Measurements from ENCODE around the gene KIR3DL2.
"Not testable (repeated sequence)": the region's sequence is repeated elsewhere in the genome, so short reads cannot be mapped to it uniquely, and the experiment has no call there.

KIR3DL2 gene

DNA sequence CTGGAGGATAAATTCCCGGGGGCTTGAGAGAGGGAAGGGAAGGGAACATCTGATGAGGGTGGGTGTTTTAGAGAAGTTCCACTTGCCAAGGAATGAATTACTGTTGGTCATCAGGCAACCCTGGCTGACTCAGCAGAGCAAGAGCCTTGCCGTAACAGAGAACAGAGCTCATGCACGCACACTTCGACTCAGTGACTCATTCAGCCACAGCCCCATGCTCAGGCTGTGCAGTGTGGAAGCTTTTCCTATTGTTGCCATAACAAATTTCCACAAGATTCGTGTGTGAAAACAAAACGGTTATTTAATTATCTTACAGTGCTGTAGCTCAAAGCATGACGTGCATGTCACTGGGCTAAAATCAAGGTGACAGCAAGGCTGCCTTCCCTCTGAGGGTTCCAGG, 9.2 kb downstream of the KIR3DL2 start:
- H3K27me3 ChIP-seq (ENCODE audit: insufficient read depth, low read depth): peaks cover 15% of the 10 kb centered on the region; the same call in 1 of the 2 replicates
- not testable (repeated sequence) for H3K4me3 ChIP-seq (IDR thresholded peaks at IDR 0.05; ENCODE audit: insufficient read depth, low read depth, low read length)

DNA sequence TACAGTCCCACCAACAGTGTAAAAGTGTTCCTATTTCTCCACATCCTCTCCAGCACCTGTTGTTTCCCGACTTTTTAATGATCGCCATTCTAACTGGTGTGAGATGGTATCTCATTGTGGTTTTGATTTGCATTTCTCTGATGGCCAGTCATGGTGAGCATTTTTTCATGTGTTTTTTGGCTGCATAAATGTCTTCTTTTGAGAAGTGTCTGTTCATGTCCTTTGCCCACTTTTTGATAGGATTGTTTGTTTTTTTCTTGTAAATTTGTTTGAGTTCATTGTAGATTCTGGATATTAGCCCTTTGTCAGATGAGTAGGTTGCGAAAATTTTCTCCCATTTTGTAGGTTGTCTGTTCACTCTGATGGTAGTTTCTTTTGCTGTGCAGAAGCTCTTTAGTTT, 13.2 kb downstream of the KIR3DL2 start:
- not testable (repeated sequence) for H3K27ac ChIP-seq; H3K4me1 ChIP-seq (ENCODE audit: low read depth, poor library complexity, severe bottlenecking); H3K4me3 ChIP-seq (IDR thresholded peaks at IDR 0.05; ENCODE audit: insufficient read depth, low read depth, low read length); H3K9ac ChIP-seq; H2AFZ ChIP-seq (ENCODE audit: low read depth); H3K27me3 ChIP-seq (ENCODE audit: insufficient read depth, low read depth); H4K20me1 ChIP-seq (ENCODE audit: insufficient read depth); H3K36me3 ChIP-seq (ENCODE audit: insufficient read depth); H3K79me2 ChIP-seq (ENCODE audit: insufficient read depth, low read depth); H3K4me2 ChIP-seq

More for the DNA sequence above, 9.2 kb downstream of the KIR3DL2 start:
- not testable (repeated sequence) for H3K27ac ChIP-seq; H3K4me2 ChIP-seq; H3K79me2 ChIP-seq (ENCODE audit: insufficient read depth, low read depth); H2AFZ ChIP-seq (ENCODE audit: low read depth); H3K4me1 ChIP-seq (ENCODE audit: low read depth, poor library complexity, severe bottlenecking); H4K20me1 ChIP-seq (ENCODE audit: insufficient read depth); H3K9ac ChIP-seq; H3K36me3 ChIP-seq (ENCODE audit: insufficient read depth)

DNA sequence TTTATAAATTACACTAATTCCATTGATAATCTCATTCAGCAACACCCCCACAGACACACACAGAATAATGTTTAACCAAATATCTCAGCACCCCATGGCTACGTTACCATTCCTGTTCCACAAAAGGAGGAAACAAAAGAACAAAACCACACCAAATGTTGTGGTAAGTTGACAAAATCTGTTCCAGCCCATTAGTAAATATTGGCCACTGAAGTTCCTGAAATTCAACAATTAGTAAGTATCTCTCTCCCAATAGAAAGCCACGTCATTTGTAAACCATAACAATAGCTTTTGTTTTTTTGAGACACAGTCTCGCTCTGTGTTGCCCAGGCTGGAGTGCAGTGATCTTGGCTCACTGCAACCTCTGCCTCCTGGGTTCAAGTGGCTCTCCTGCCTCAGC, 21.5 kb downstream of the KIR3DL2 start:
- Histone ChIP-seq H3K4me1 (ENCODE audit: low read depth, poor library complexity, severe bottlenecking) (no peaks in the 10 kb centered on the region), H4K20me1 (ENCODE audit: insufficient read depth) (no peaks in the 10 kb centered on the region), H3K27ac (no peak overlapping the region), H3K36me3 (ENCODE audit: insufficient read depth) (no peaks in the 10 kb centered on the region), H3K79me2 (ENCODE audit: insufficient read depth, low read depth) (no peaks in the 10 kb centered on the region), H3K4me3 (IDR thresholded peaks at IDR 0.05; ENCODE audit: insufficient read depth, low read depth, low read length) (no peak overlapping the region), H3K9ac (no peak overlapping the region), H2AFZ (ENCODE audit: low read depth) (no peak overlapping the region), H3K4me2 (no peak overlapping the region), H3K27me3 (ENCODE audit: insufficient read depth, low read depth) (peaks cover 7% of the 10 kb centered on the region; the same call in 1 of the 2 replicates)
- TF ChIP-seq, protein P1, sequence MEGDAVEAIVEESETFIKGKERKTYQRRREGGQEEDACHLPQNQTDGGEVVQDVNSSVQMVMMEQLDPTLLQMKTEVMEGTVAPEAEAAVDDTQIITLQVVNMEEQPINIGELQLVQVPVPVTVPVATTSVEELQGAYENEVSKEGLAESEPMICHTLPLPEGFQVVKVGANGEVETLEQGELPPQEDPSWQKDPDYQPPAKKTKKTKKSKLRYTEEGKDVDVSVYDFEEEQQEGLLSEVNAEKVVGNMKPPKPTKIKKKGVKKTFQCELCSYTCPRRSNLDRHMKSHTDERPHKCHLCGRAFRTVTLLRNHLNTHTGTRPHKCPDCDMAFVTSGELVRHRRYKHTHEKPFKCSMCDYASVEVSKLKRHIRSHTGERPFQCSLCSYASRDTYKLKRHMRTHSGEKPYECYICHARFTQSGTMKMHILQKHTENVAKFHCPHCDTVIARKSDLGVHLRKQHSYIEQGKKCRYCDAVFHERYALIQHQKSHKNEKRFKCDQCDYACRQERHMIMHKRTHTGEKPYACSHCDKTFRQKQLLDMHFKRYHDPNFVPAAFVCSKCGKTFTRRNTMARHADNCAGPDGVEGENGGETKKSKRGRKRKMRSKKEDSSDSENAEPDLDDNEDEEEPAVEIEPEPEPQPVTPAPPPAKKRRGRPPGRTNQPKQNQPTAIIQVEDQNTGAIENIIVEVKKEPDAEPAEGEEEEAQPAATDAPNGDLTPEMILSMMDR (conservative IDR thresholded peaks at IDR 0.05; ENCODE audit: low read depth, low read length): no peak

DNA sequence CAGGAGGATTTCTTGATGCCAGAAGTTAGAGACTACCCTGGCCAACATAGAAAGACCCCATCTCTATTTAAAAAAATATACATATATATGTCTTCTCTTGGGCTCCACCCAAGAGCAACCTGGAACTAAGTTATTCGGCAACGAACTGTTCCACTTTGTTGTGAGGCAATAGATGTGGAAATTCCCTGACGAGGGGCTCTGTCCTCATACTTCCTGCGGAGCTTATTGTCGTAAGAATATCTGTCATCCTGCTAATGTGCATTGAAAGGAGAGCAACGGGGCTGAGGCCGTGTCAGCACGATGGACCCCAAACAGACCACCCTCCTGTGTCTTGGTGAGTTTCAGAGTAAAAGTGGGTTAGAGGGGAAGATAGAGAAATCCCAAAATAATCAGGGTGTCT, 23.7 kb downstream of the KIR3DL2 start, which contains the start of gene FCAR:
TSS of gene FCAR (plus strand) at position 246 of the 400 bp plus-strand sequence. CDS start at position 301, 55 bp downstream.
- Histone ChIP-seq H2AFZ (ENCODE audit: low read depth) (no peak within 1 kb of the TSS), H3K4me1 (ENCODE audit: low read depth, poor library complexity, severe bottlenecking) (no peaks in the 10 kb centered on the region), H3K9ac (no peak within 1 kb of the TSS), H3K4me3 (IDR thresholded peaks at IDR 0.05; ENCODE audit: insufficient read depth, low read depth, low read length) (no peak within 1 kb of the TSS), H4K20me1 (ENCODE audit: insufficient read depth) (no peaks in the 10 kb centered on the region), H3K27me3 (ENCODE audit: insufficient read depth, low read depth) (peaks cover 13% of the 10 kb centered on the region; the same call in 1 of the 2 replicates), H3K36me3 (ENCODE audit: insufficient read depth) (no peaks in the 10 kb centered on the region), H3K79me2 (ENCODE audit: insufficient read depth, low read depth) (no peaks in the 10 kb centered on the region), H3K4me2 (no peak within 1 kb of the TSS), H3K27ac (no peak within 1 kb of the TSS)
- TF ChIP-seq, protein P1 (conservative IDR thresholded peaks at IDR 0.05; ENCODE audit: low read depth, low read length): no peak

DNA sequence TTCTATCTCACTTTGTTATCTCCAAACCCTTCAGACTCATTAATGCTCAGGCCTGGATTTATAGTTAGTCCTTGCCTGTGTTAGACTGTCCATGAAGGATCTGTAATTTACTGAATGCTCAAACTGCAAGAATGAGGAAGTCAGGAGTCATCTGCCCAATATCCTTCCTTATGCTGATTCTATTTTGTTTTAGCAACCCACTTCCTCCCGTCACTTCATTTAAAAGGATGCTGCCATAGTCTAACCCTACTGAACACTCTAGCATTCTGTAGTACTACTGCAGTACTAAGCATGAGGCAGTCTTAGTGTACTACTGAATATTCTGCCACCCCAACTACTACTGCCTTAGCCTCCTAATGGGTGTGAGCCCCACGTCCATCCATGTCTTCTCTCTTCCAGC, 25.3 kb downstream of the KIR3DL2 start:
- no peak overlapping the region for H3K27ac ChIP-seq
- no peak overlapping the region for H2AFZ ChIP-seq (ENCODE audit: low read depth)
- no peaks in the 10 kb centered on the region for H3K4me1 ChIP-seq (ENCODE audit: low read depth, poor library complexity, severe bottlenecking)
- H4K20me1 ChIP-seq (ENCODE audit: insufficient read depth): no peaks in the 10 kb centered on the region
- H3K36me3 ChIP-seq (ENCODE audit: insufficient read depth): no peaks in the 10 kb centered on the region
- H3K79me2 ChIP-seq (ENCODE audit: insufficient read depth, low read depth): no peaks in the 10 kb centered on the region
- H3K4me3 ChIP-seq (IDR thresholded peaks at IDR 0.05; ENCODE audit: insufficient read depth, low read depth, low read length): no peak overlapping the region
- no peak overlapping the region for H3K9ac ChIP-seq
- peaks cover 13% of the 10 kb centered on the region; the same call in 1 of the 2 replicates for H3K27me3 ChIP-seq (ENCODE audit: insufficient read depth, low read depth)
- no peak overlapping the region for H3K4me2 ChIP-seq
- TF ChIP-seq, protein P1 (conservative IDR thresholded peaks at IDR 0.05; ENCODE audit: low read depth, low read length): no peak

Measured in KMS-11 (cell line).